ACC112 (cell line): Measurements from ENCODE around the gene ANKLE2.

Experiments used
- H2AFZ ChIP-seq: fragments of 200-600 bp; sonication (generic); one replicate; pipeline ENCODE4 v1.6.0; 2017; ENCODE audit warnings: antibody characterized with exemption, low read length; ENCODE audit not compliant: unreplicated experiment
- H3K27ac ChIP-seq: fragments of 200-600 bp; sonication (generic); 2 replicates; pipeline ENCODE4 v1.5.1; 2014; ENCODE audit warnings: low read depth, mild to moderate bottlenecking, antibody characterized with exemption, low read length, moderate library complexity
- H3K27me3 ChIP-seq: fragments of 200-600 bp; sonication (generic); 2 replicates; pipeline ENCODE4 v1.6.1; 2014; ENCODE audit warnings: mild to moderate bottlenecking, antibody characterized with exemption, low read length, moderate library complexity, mixed read lengths; ENCODE audit not compliant: insufficient read depth
- H3K36me3 ChIP-seq: fragments of 200-600 bp; sonication (generic); 2 replicates; pipeline ENCODE4 v1.6.1; 2016; ENCODE audit warnings: mild to moderate bottlenecking, antibody characterized with exemption, low read length, moderate library complexity, mixed read lengths; ENCODE audit not compliant: insufficient read depth
- H3K4me1 ChIP-seq: fragments of 200-600 bp; sonication (generic); one replicate; pipeline ENCODE4 v1.6.1; 2016; ENCODE audit warnings: low read length, mixed read lengths; ENCODE audit not compliant: insufficient read depth, unreplicated experiment, control insufficient read depth
- H3K4me3 ChIP-seq: fragments of 200-600 bp; sonication (generic); 2 replicates; pipeline ENCODE4 v1.5.1; 2014; ENCODE audit warnings: mild to moderate bottlenecking, low read depth, low read length
- H3K79me2 ChIP-seq: fragments of 200-600 bp; sonication (generic); one replicate; pipeline ENCODE4 v1.6.0; 2016; ENCODE audit warnings: low read length; ENCODE audit not compliant: control insufficient read depth, unreplicated experiment, insufficient read depth

The ANKLE2 gene

GRCh38 chr12:132719141-132719953 is 42.3 kb downstream of the ANKLE2 start:
- Histone ChIP-seq H3K4me1 (no peaks in the 10 kb centered on the region), H3K36me3 (peaks cover 30% of the 10 kb centered on the region; the same call in 1 of the 2 replicates), H3K79me2 (peaks cover 7% of the 10 kb centered on the region), H2AFZ (no peak overlapping the region), H3K27ac (no peak overlapping the region), H3K4me3 (no peak overlapping the region), H3K27me3 (no peaks in the 10 kb centered on the region)

GRCh38 chr12:132718644-132719043 is 43.0 kb downstream of the ANKLE2 start:
- H3K79me2 ChIP-seq, result peaks cover 13% of the 10 kb centered on the region
- H3K4me1 ChIP-seq, result no peaks in the 10 kb centered on the region
- no peak overlapping the region for H2AFZ ChIP-seq
- no peak overlapping the region for H3K27ac ChIP-seq
- no peak overlapping the region for H3K4me3 ChIP-seq
- H3K27me3 ChIP-seq, result no peaks in the 10 kb centered on the region
- peaks cover 24% of the 10 kb centered on the region; the same call in 1 of the 2 replicates for H3K36me3 ChIP-seq

DNA sequence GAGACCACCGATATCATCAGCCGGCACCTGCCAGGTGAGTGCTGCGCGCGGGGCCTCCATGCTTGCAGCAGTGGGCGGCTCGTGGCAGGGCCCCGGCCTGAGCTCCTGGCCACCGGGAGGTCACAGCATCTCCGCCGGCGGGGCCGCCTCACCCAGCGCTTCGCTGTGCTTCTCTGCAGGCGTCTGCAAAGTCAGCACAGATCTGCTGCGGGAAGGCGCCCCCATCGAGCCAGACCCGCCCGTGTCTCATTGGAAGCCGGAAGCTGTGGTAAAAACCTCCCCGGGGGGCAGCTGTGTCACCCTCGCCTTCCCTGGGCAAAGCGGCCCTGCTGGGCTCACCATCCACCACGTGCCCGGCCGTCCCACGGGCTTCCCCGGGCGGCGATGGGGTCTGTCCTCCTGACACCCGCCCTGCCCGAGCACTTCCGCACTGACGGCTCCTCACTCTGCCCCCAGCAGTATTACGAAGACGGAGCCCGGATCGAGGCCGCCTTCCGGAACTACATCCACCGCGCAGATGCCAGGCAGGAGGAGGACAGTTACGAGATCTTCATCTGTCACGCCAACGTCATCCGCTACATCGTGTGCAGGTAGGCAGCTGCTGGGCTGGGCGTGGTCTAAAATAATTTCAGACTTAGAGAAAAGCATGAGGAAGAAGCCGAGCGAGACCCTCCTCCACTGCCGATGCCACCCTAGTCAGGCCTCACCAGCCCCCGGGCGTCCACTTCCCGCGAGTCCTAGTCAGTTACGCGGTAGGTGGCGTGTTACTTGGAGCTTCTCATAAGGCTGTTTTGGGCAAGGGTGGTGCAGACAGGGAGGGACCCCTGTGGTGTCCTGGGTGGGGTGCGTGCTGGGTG is 43.9 kb downstream of the ANKLE2 start:
- no peak overlapping the region for H3K27ac ChIP-seq
- H3K36me3 ChIP-seq, result peaks cover 19% of the 10 kb centered on the region; the same call in 1 of the 2 replicates
- no peak overlapping the region for H2AFZ ChIP-seq
- H3K4me1 ChIP-seq, result no peaks in the 10 kb centered on the region
- H3K27me3 ChIP-seq, result no peaks in the 10 kb centered on the region
- H3K79me2 ChIP-seq, result peaks cover 21% of the 10 kb centered on the region
- H3K4me3 ChIP-seq, result no peak overlapping the region

- H3K36me3 ChIP-seq, result peaks cover 19% of the 10 kb centered on the region; the same call in 1 of the 2 replicates
- H3K4me3 ChIP-seq, result no peak overlapping the region
Observed at GRCh38 chr12:132717011-132717410, 44.6 kb downstream of the ANKLE2 start.

GRCh38 chr12:132716356-132716755 is 45.3 kb downstream of the ANKLE2 start:
- no peak overlapping the region for H3K4me3 ChIP-seq
- no peaks in the 10 kb centered on the region for H3K4me1 ChIP-seq
- H3K36me3 ChIP-seq, result peaks cover 15% of the 10 kb centered on the region; the same call in 1 of the 2 replicates
- H3K79me2 ChIP-seq, result peaks cover 34% of the 10 kb centered on the region
- H3K27ac ChIP-seq, result no peak overlapping the region
- H2AFZ ChIP-seq, result no peak overlapping the region
- H3K27me3 ChIP-seq, result no peaks in the 10 kb centered on the region

More at GRCh38 chr12:132717011-132717410, 44.6 kb downstream of the ANKLE2 start:
- Histone ChIP-seq H2AFZ (no peak overlapping the region), H3K27me3 (no peaks in the 10 kb centered on the region), H3K79me2 (peaks cover 28% of the 10 kb centered on the region), H3K27ac (no peak overlapping the region), H3K4me1 (no peaks in the 10 kb centered on the region)

GRCh38 chr12:132715874-132716273 is 45.8 kb downstream of the ANKLE2 start:
- peaks cover 39% of the 10 kb centered on the region for H3K79me2 ChIP-seq
- H3K27me3 ChIP-seq, result no peaks in the 10 kb centered on the region
- peaks cover 10% of the 10 kb centered on the region; the same call in 1 of the 2 replicates for H3K36me3 ChIP-seq
- no peaks in the 10 kb centered on the region for H3K4me1 ChIP-seq
- H3K27ac ChIP-seq, result no peak overlapping the region
- H3K4me3 ChIP-seq, result no peak overlapping the region
- no peak overlapping the region for H2AFZ ChIP-seq

DNA sequence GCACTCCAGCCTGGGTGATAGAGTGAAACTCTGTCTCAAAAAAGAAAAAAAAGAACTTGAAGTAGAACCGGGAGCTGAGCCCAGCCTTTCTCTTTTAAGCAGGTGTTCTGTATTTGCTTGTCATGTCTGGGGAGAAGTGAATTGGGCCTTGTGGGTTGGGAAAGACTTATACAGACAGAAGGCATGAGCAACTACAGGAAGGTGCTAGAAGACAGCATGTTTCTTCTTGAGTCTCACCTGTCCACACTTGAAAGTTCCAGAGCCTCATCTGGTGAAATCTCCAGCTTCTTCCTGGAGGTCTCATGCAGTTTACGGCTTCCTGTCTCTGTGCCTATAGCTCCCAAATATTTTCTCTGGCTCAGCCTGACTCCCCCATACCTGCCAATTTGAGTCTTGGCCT is 48.5 kb downstream of the ANKLE2 start:
- Histone ChIP-seq H3K36me3 (peaks cover 4% of the 10 kb centered on the region; the same call in 1 of the 2 replicates), H3K27ac (no peak overlapping the region), H3K79me2 (peaks cover 42% of the 10 kb centered on the region), H3K27me3 (no peaks in the 10 kb centered on the region), H3K4me3 (no peak overlapping the region), H2AFZ (no peak overlapping the region), H3K4me1 (no peaks in the 10 kb centered on the region)

DNA sequence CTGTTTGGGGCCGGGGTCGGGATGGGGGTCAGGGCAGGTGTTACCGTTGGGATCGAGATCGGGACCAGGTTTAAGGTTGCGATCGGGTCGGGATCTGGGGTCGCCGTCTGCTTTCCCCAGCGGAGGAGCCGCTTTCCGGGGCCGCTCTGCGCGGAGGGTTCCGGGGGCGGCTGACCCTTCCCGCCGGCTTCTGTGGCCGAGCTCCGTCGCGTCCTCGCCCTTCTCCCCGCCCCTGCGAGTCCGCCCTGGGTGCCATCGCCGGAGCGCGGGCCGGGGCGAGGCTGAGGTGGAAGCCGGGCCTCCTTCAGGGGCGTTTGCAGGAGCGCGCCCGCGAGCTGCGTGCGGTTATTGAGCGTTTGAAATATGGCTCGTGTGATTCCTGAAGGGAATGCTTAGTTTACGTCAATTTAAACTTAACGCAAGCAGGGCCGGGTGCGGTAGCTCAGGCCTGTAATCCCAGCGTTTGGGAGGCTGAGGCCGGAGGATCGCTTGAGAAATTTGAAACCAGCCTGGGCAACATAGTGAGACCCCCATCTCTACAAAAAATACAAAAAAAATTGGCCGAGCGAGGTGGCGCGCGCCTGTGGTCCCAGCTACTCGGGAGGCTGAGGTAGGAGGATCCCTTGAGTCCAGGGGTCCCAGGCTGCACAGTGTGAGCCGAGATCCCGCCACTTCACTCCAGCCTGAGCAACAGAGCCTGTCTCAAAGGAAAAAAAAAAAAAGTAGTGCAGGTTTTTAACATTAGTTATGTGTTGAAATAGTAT is 50.4 kb downstream of the ANKLE2 start:
- Histone ChIP-seq H2AFZ (peak overlapping the region; percentile 65), H3K27me3 (no peaks in the 10 kb centered on the region), H3K36me3 (no peaks in the 10 kb centered on the region), H3K4me3 (peak overlapping the region; percentile 99), H3K79me2 (peaks cover 42% of the 10 kb centered on the region), H3K27ac (no peak overlapping the region), H3K4me1 (no peaks in the 10 kb centered on the region)

DNA sequence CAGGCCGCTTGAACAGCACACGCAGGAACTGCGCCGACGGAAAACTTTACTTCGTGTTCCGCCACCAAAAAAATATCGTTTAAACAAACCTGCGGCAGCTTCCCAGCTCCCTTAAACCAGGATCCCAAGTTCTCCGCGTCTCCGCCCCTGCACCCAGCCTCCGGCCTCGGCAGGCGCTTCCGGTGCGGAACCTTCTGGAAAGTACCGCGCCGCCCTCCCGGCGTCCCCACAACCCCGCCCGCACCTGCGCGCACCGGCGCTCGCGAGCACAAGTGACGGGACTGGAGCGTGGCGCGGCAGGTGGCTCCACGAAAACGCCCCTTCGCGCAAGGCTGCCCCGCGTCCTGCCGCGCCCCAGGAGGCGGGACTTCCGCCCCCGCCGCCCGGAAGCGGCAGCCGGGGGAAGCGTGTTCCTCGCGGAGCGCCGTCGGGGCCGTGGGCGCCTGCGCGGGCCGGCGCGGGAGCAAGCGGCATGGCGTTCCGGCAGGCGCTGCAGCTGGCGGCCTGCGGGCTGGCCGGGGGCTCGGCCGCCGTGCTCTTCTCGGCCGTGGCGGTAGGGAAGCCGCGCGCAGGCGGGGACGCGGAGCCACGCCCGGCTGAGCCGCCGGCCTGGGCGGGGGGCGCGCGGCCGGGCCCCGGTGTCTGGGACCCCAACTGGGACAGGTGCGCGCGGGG is 51.1 kb downstream of the ANKLE2 start, which contains the start of gene PGAM5:
Gene PGAM5, plus strand, starts transcription at position 438 of the 675 bp plus-strand sequence. Its CDS starts 35 bp downstream, at position 473.
- H3K79me2 ChIP-seq, result peaks cover 42% of the 10 kb centered on the region
- H3K4me1 ChIP-seq, result no peaks in the 10 kb centered on the region
- peak within 1 kb of the TSS; percentile 65 for H2AFZ ChIP-seq
- no peaks in the 10 kb centered on the region for H3K36me3 ChIP-seq
- 0 out of 2 replicates have a peak within 1 kb of the TSS, but pooled peaks have one; percentile 13 for H3K27ac ChIP-seq
- H3K4me3 ChIP-seq, result peak within 1 kb of the TSS; percentile 99
- no peaks in the 10 kb centered on the region for H3K27me3 ChIP-seq
